Limb (tissue), 2 donors: ENCODE measurements around the gene KIF3A.

Experiments used
- DNase-seq, 2 donors: peaks; one replicate each; pipeline ENCODE4 v3.0.0-alpha.2; 2016; ENCODE audit errors: extremely low spot score in 2 of 2

KIF3A gene

DNA sequence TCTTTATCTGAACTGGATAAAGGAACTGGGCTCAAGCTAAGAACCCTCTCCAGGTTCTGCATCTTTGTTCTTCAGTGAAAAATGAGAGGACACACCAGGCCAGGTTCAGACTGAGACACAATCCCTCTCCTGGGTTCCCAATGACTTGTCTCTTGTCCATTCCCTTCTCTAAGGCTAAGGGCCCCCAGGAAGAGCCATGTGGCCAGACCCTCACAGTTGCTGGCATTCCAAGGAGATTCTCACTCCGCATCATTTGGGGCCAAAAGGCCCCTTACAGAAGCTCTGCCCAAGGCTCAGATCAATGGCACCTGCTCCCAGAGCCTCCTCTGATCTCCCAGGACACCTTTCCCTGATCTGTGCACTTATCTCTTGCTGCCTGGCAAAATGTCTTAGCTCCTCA, 58.6 kb downstream of the KIF3A start:
- no peak for DNase-seq

DNA sequence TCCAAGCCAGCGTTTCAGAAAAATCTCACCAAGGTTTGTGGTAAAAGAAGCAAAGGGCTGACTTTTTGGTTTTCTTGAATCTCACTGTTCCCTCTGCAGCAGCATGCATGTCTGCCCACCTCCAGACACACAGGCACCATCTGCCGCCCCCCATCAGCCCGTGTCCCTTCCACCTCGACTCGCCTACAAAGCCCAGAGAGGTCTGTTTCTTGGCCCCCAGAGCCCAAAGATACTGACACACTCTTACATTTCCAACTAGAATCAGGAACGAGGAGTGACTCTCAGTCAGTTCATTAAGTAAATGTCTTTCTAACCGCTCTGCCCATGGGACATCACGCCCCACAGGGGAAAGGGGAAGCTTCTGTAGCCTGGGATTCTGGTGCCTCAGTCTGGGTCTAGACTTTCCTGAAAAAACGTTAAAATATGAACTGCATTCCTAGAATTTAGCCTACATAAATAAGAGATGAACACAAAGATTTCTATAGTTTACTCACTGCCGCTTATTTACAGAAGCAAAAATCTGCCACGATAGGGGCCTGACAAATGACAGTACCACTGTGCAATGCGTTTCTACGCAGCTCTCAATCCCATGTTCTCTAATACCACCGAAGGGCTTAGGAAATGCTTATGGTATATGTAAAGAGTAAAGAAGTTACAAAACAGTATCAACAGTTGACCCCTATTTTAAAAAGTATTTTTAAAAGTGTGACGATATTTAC, 59.5 kb downstream of the KIF3A start:
- DNase-seq = no peak

DNA sequence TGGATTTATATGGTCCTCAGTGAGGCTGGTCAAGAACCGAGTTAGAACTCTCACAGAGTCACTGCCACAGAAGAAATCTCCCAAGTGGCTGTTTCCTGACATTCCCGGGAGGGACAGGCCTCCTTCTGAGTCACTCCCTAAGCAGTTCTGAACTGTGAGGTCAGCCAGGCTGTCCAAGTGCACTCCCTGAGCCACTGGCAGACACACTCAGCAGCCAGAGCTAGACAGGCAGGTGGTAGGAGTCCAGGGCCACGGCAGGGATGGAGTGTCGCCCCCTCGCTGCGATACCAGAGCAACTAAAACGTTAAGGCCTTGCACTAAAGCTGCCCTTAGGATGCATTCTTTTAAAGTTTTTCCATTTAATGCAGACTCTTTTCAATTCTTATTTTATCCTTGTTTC, 60.2 kb downstream of the KIF3A start:
- no peak for DNase-seq

DNA sequence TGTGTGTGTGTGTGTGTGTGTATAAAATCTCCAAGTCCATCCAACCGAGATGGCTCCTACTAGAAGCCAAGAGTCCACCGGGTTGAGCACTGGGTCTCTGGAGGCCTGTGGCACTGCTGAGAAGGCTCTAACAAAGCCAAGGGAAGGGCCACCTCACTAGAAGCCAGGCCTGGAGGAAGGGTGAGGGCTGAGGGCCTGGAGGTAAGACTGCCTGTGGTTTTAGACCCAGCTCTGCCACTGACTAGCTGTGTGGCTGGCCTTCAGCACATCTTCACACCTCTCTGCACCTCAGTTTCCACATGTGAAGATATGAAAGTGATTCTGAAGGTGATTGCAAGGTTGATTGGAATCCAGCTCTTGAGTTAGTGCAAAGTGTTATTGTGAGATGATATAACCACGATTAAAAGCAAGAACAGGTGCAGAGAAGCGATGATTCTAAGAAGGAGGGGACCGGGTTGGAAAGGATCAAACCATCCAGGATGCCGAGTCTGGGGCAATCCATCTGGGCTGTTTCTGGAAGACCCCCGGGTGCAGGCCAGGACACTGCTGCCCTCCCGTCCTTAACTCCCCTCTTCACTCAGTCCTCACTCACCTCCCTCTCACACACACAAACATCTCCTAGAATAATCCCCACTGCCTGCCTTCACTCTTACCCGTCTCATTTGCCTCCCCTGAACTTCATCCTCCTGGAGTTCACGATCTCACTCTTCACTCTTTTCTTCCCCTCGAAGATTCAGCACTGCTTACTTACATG, 61.2 kb downstream of the KIF3A start:
- no peak for DNase-seq

DNA sequence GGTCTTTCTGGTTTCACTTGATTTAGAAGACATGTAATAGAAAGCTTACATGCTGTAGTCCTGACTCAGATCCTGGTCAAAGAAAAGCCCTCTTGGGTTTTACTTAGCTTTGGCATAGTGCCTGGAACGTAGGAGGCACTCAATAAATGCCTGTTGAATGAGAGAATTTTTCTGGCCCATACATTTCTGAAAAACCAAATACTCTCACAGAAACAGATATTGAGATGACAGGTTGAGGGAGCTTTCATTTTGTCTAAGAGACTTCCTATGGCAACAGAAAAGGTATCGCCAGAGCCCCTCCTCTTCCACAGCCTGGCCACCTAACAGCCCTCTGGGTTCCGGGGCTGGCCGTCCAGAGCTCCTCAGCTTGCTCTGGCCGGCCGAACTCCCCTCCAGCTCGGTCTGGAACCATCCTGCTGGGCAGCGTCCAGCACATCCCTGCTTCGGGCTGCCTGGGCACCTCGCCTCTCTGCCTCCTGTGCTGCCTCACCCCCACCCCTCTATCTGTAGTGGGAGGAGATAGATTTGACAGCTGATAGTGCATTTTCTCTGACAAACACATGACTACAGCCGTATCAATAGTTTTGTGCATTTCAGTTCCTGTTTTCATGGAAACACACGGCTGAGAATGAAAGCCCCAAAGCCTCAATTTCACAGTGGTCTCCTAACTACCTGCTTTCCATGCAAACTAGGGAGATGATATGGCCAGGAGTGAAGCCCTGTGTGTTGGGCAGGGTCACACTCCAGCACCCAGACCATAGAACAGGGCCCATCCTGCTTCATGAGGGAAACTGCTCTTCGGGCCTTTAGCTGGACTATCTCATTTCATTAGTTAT, 62.5 kb downstream of the KIF3A start:
- no peak for DNase-seq

DNA sequence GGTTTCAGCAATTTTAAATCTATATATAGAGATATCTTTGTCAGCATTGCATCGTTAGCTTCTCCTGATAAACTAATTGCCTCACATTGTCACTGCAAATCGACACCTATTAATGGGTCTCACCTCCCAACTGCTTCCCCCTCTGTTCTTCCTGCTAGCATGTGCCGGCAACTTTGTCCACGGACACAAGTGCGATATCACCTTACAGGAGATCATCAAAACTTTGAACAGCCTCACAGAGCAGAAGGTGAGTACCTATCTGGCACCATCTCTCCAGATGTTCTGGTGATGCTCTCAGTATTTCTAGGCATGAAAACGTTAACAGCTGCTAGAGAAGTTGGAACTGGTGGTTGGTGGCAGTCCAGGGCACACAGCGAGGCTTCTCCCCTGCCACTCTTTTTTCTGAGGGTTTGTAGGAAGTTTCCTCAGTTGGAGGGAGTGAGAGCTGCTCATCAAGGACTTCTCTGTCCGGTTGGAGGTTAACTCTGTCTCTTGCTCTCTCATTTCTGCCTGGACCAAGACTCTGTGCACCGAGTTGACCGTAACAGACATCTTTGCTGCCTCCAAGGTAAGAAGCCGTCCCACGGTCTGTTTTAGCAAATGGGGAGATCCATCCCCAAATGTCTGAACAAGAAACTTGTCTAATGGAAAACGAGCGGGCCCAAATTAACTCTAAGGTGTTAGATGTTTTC, 63.3 kb downstream of the KIF3A start, which contains the start of gene IL4:
Gene IL4, plus strand, starts transcription at position 51 of the 692 bp plus-strand sequence. Its CDS starts 62 bp downstream, at position 113.
- no peak for DNase-seq

DNA sequence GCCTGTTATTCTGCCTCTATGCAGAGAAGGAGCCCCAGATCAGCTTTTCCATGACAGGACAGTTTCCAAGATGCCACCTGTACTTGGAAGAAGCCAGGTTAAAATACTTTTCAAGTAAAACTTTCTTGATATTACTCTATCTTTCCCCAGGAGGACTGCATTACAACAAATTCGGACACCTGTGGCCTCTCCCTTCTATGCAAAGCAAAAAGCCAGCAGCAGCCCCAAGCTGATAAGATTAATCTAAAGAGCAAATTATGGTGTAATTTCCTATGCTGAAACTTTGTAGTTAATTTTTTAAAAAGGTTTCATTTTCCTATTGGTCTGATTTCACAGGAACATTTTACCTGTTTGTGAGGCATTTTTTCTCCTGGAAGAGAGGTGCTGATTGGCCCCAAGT, 63.9 kb downstream of the KIF3A start:
- DNase-seq = no peak

DNA sequence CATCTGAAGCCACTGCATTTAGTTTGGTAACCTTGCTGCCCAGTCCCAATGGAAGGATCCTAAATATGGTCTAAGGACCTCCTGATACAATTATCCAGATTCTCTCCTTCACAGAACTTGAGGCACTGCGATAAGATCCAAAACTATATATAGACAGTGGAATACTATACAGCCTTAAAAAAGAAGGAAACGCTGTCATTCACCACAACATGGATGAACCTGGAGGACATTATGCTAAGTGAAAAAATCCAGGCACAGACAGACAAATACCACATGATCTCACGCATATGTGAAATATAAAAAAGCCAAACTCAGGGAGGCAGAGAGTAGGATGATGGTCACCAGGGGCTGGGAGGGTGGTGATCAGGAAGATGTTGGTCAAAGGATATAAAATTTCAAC, 66.3 kb downstream of the KIF3A start:
- DNase-seq = no peak

DNA sequence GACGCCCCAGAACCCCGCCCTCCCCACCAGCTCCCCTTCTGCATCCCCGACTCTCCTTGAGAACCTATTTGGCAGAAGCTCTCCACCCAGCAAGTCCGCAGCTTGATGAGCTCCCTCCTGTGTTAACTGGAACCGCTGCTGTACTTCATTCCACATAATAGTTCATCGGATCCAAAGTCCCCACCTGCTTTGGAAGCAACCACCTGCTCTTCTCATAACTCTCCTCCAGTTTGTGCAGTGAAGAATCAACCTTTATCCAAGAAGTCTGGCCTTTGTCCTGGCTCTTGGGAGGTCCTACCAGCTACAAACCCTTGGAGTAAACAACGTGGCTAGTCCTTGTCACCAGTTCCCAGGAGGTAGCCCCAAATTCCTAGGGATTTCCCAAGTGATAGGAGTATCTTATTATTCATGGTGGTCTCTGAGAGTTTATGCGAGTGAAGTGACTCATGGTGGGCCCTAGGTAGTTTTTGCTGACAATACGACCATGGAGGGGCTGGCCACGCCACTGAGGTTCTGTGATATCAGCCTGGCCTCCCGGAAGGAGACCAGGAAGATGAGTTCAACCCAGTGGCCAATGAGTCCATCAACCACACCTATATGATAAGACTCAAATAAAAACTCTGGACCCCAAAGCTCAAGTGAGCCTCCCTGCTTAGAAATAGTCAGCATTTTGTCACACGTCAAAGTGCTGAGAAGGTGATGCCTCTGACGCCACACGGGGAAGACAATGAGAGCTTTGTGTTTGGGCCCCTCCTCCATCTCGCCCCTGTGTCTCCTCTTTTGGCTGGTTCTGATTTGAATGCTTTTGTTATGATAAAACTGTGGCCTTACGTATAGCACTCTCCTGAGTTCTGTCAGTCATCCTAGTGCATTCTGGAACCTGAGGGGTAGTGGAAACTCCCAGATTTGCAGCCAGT, 67.1 kb downstream of the KIF3A start:
- DNase-seq = no peak

DNA sequence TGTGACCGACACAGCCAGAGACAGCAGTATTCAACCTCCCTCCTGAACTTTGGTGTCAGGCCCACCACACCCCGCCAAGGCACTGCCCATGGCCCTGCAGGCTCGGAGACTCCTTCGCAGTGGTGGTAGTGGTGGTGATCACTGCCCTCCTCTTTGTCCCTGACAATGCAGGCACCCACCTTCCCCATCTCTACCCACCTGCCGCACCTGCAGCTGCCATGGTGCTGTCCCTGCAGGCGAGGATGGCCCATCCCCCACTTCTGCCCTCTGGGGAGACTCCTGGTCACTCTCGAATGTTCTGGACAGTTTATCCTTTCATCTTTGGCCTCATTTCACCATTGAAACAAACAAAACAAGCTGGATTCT, 67.9 kb downstream of the KIF3A start:
- DNase-seq = no peak

DNA sequence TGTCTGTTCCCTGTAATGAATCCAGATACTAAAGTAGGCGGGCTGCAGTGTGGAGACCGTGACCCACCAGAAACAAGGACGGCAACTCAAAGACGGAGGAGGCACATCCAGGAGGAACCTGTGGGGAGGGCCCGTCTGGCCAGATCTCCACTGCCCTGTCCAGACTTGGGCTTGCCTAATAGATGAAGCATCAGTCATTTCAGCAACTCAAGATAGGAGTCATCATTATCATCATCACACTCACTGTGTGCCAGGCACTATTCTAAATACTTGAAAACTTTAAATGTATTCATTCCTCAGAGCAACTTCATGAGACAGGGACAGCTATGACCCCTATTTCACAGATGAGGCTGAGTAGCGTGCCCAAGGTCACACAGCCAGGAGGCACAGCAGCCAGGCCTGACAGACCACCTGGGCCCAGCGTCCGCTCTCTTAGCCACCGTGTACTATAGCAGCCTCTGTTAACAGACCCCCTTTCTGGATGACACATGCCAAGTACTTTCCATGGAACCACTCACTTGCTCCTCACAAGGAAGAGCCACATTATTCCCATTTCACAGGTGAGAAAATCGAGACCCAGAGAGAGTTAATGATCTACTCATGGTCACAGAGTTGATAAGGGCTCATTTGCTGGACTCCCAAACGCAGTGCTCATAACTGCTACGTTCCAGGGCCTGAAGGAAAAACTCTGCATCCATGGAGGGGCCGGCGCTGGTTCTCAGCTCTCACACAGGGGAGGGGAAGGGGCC, 68.5 kb downstream of the KIF3A start:
- DNase-seq = no peak

DNA sequence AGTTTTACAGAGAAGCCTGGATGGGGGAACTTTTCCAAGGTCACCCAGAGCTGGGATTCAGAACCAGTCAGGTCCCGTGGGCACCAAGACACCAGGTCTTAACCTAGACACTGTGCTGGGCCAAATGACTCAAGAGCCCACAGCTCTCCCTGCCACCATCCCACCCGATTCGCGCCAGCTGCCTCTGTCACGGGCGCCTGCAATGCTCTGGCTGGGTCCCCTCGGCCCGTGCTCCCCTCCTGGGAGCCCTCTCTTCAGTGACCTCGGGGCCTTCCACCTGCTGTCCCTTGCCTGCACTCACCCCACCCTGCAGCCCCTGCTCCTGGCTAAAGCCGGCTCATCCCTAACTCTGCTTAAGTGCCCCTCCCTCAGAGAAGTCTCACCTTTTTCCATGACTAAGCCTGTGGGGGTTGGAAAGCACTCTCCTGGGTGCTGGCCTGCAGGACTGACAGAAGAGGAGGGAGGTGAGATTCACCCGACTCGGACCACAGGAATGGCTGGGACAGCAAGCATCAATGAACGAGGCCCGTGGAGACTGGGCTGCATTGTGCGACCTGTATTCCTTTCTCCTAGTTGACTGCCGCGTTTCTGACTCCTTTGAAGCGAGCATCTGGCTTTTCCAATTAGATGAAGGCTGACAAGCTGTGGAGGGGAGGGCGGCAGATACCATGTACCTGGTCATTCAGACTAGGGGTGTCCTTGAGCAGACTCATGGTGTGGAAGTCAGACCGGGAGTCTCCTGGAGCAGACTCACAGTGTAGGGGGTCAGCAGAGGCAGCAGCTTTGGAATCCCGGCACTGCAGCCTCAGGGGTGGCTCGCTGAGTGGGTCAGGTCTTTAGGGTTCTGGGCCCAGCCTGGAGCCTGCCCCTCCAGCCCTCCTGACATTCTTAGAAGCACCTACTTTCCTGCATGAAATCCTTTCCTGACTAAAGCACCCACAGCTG, 69.3 kb downstream of the KIF3A start:
- DNase-seq = no peak

DNA sequence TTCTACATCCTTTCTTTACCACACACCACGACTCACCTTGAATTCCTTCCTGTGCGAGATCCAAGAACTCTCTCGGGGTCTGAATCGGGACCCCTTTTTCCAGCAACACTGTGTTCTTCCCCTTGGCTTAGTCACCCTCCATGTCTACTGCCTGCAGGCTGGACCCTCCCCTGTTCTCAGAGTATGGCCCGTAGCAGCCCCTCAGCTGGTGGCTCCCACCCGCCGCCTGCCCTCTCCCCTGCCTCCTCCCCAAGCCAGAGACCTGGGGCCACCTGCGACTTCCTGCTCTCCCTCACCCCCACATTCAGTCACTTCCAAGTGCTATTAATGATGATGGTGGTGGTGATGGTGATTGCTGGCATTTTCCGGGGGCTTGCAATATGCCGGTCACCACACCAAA, 70.0 kb downstream of the KIF3A start:
- no peak for DNase-seq

DNA sequence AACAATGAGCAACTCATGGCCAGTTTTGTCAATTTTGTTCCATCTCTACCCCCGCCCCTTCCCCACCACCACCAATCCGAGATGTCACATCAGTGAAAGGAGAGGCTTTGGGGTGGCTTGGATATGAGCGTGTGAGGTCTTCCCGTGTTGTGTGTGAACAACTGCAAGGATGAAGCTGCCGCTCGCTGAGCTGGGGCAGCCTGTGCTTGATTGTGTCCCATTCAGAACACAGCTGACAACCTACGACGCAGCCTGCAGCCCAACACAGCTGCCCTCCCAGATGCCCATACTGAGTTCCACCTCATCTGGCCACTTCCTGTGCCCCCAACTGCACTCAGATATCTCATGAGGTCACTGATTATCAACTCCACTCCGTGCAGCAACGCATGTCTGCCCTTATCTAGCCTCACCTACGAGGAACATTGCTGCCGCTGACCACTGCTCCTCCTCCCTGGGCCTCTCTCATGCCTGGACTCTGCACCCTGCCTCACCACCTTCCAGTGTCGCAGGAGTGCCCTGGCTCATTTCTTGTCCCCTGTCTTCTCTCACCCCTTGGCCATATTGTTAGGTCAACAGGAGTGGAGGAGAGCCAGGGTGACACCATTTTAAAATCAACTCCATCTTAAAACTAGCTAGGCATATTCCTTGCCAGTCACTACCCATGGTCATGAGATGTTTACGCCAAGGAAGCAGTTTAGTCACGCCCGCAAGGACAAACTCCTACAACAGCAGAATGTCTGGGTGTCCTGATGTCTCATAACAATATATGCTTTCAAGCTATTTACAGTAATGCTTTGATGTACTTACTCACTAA, 70.8 kb downstream of the KIF3A start:
- no peak for DNase-seq

DNA sequence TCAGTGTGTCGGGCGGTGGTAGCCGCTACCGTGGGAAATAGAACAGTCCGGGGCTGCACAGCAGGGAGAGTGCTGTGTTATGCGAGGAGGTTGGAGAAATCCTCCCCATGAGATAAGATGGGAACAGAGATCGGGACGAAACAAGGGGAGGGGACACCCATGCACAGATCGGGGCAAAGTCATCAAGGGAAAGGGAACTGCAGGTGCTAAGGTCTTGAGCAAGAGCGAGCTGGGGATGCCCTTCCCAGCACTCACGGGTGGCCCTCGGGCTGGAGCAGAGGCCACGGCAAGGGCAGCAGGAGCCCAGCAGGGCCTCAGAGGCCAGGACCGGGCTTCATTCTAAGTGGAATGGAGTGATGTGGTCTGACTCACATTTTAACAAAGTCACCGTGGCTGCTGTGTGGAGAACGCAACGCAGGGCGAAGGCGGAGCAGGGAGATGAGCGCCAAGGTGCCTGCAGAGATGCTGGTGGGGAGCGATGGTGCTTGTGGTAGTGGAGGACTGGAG, 71.7 kb downstream of the KIF3A start:
- no peak for DNase-seq

DNA sequence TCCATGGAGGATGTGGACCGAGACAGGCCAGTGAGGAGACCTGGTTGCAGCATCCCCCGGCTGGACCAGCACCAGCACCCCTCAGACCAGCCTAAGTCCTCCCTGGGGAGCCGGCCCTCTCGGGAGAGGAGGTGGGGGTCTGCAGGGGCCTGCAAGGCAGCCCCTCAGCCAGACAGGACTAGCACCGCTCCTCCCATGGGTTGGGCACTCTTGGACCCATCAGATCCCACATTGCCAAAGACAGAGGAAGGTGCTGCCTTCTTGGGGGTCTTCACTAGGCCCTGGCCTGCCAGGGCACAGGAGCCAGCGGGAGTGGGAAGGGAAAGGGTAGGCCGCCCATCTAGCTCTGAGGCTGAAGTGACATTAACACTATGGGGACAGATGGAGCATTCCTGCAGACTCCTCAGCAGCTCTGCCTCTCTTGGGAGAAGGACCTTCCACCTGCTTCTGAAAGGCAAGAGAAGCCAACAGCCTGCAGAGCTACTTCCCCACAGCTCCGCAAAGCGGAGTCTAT, 72.6 kb downstream of the KIF3A start:
- DNase-seq = no peak
